GM18858 (cell line): ENCODE results near the gene SIN3A.
"Not testable (repeated sequence)": the region's sequence is repeated elsewhere in the genome, so short reads cannot be mapped to it uniquely, and the experiment has no call there.

Source experiments
- ATAC-seq: cut with Tn5 transposase; IDR thresholded peaks from one replicate; pipeline ENCODE4 v1.9.1; 2021; ENCODE audit not compliant: unreplicated experiment

SIN3A gene

GRCh38 chr15:75451674-75452363 lies at the start of gene SIN3A:
SIN3A (minus strand) TSS chr15:75451690; CDS start chr15:75430375, 21,315 bp downstream.
- ATAC-seq: peak; percentile 29

DNA sequence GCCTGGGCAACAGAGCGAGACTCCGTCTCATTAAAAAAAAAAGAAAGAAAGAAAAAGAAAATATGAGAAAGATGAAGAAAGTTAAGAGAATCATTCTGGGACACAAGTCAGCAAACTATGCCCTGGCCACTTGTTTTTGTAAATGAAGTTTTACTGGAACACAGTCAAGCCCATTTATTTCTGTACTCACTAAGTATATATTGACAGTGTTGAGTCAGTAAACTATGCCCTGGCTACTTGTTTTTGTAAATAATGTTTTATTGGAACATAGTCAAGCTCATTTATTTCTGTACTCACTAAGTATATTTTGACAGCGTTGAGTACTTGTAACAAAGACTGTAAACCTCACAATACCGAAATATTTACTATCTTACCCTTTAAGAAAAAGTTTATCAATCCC lies 42.2 kb upstream of the SIN3A start:
- ATAC-seq: no peak

DNA sequence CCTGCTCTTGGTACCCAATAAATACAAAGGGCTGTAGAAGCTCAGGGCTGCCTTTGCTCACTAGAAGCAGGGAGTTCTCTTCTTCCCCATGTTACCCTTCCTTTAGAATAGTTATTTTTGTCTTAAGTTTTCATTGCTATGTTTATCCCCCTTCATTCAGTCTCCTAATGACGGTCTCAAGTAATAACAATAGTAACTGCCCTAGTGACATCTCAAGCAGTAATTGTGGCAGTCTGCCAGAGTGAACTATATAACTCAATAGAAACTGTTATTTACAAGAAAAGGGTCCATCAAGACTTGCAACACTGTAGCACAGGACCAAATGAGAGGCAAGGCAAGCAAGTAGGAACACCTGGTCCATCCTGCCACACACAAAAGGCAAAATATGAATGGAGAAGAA lies 32.5 kb upstream of the SIN3A start:
- no peak for ATAC-seq

DNA sequence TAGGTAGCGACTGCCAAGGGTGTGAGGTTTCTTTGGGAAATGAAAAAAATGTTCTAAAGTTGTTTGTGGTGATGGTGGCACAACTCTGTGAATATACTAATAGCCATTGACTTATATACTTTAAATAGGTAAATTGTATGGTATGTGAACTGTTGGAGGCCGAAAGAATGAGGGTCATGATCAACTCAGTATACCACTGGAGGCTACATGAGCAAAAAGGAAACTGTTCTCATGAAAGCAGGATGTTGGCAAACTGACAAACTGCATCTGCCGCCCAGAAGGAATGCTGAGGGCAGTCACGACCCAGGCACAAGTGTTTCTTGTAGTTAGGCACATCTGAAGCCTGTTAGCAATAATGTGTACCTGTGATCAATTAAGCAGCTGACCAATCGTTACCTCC lies 32.1 kb upstream of the SIN3A start:
- not testable (repeated sequence) for ATAC-seq

- ATAC-seq: no peak
These were observed 31.6 kb upstream of the SIN3A start for GRCh38 chr15:75483106-75483505.

- ATAC-seq: not testable (repeated sequence)
These were observed 29.0 kb upstream of the SIN3A start for GRCh38 chr15:75480463-75480862.

- no peak for ATAC-seq
These were observed 28.2 kb upstream of the SIN3A start for GRCh38 chr15:75479670-75480069.

DNA sequence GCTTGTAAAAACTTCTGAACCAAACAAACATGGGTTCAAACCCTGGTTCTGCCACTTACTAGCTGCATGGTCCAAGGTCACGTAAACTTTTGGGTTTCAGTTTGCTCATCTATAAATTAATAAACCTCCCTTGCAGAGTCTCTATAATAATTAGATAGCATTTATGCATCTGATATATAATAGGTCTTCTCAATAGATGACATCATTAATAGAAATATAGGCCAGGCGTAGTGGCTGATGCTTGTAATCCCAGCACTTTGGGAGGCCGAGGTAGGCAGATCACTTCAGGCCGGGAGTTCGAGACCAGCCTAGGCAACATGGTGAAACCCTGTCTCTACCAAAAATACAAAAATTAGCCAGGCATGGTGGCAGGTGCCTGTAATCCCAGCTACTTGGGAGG lies 25.6 kb upstream of the SIN3A start:
- not testable (repeated sequence) for ATAC-seq

- ATAC-seq: no peak
These were observed 17.6 kb upstream of the SIN3A start for GRCh38 chr15:75468913-75469598.

DNA sequence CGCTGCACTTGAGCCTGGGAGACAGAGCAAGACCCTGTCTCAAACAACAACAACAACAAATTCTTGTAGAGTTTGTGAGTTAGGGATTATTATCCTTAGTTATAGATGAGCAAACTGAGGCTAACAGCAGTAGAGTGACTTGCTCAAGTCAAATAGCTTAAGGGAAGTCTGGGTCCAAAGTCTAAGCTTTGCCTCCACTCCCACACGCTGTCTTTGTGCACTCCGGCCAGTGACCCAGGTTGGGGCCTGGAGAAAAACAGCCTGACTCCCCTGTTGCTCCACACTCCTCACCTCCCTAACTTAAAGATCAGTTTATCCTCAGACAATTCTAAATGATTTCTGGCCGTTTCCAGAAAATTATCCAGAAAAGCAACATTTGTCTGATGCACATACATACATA lies 9.2 kb upstream of the SIN3A start:
- no peak for ATAC-seq

- ATAC-seq: no peak
These were observed 8.1 kb upstream of the SIN3A start for GRCh38 chr15:75459581-75459980.

GRCh38 chr15:75456710-75457109 lies 5.2 kb upstream of the SIN3A start:
- ATAC-seq: no peak

DNA sequence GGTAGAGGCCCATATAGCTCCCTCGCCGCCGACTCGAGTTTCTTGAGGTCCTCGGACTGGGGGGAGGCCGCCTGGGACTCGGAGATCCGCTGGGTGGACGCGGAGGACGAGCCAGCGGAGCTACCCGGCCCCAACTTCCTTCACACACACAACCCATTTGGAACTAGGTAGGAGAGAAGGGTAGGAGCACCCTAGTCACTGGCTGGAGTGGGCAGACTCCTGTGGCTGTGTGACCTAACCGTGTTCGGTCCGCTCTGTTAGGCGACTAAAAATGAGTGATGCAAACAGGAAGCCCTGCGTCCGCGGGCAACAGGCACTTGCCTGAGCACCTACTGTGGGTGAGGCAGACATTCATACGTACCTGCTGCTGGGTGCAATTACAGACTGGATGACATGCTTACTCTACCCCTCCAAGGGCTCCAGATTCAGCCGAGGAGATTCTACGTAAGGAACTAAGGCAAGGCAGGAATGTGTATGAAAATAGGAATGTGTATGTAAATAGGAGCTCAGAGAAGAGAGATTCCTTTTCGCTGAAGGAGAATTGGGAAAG lies 4.6 kb upstream of the SIN3A start:
- no peak for ATAC-seq

DNA sequence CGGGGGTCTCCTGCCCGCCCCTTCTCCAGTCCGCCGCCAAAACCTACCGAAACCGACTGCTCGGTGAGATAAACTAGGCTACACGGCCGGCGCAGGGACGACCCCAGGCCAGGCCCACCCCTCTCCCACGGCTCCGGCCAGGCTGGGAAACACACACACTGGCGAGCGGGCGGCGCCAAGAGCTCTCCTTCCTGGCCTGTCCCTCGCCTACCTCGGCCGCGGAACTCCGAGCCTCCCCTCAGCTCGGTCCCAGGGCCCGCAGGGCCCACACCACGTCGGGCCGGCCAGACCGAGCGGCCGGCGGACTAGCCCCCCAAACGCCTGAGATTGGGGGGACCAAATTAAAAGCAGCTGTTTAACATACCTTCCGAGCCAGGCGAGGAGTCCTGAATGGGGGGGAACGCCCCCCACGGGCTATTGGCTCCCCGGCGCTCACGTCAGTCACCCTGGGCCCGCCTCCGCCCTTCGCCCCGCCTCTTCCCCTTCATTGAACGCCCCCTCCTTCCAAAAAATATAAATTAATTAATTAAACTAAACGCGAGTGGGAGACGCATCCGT lies 4.0 kb upstream of the SIN3A start:
- ATAC-seq: no peak

- no peak for ATAC-seq
These were observed 3.2 kb upstream of the SIN3A start for GRCh38 chr15:75454471-75455378.

- ATAC-seq: peak; percentile 35
These were observed 2.4 kb upstream of the SIN3A start for GRCh38 chr15:75453703-75454470.

DNA sequence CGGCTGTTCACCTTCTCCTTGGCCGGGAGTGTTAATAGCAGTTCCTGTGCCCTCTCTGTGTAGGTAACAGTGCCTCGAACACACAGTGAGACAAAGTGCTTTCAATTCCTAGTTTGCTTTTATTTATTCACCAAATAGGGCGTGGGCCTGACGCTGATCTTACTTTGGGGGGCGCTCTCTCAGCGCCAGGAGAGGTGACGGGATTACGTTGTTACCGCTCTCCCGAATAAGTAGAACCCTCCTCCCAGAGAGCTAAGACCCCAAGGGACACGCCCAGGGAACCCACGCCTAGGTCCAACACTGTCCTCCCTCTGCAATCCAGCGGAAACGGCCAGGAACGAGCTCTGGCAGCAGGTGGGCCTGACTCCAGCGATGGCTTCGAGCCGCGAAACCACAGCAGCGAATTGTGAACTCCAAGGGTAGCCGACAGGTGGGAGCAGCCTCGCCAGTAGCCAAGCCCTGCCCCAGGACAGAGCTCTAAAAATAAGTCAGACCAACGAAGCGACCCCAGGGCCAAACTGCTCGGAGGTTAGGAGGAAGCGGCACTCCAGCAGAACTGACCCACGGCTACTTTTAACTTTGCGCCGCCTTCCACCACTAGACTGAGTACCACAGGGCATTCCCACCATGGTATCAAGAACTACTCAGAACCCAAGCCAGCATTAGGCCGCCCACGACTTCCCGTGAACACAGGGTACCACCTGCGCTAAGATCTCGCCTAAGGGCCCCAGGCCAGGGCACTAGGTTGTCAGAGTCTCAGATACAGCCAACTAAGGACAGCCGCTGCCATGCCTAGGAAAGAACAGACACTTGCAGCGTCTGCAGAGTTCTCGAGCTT lies 1.6 kb upstream of the SIN3A start:
- no peak for ATAC-seq

- no peak for ATAC-seq
These were observed 924 bp upstream of the SIN3A start for GRCh38 chr15:75452364-75452864.

DNA sequence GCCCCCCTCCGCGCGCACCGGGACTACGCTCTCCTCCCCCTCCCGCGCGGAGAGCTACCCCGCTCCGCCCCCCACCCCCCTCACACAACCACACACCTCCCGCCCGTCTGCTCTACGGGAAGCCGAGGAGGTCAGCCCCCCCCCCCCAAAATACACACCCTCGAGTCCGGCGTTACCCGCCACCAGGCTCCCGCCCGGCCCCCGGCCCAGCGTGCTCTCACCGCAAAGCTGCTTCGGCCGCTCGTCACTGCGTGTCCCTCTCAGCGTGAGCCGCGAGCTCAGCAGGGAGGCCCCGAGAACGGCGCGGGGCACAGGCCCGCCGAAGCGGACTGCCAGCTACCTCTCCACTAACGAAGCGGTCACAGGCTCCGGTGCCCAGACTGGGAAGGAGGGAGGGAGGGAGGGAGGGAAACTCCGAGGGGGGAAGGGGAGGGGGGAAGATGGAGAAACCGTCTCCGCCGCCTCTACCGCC lies 252 bp downstream of the SIN3A start:
- ATAC-seq: no peak
